ENCODE data around the gene ADAMTS2. TPM values are rescaled to one million over a fixed set of nuclear protein-coding genes. Genes with fewer than 3 reads are reported as not detected.
A peak's percentile ranks its signal among the peaks of the same experiment; 100 is the strongest.

The ADAMTS2 gene
- total RNA-seq, 1 donor from 2014 or later, result 3.6 TPM

GRCh38 chr5:179170606-179171005 is 174.7 kb downstream of the ADAMTS2 start:
- intact Hi-C loops (cut with DNase I), result no loop called here
- ATAC-seq (ENCODE audit: poor library complexity) (no peak), DNase-seq (peak; percentile 13)

GRCh38 chr5:179169836-179170235 is 175.4 kb downstream of the ADAMTS2 start:
- intact Hi-C loops (cut with DNase I), result loop anchor here (5.0 kb wide), 1 partner anchor 322 kb away; no protein-coding TSS in a partner anchor
- ATAC-seq (ENCODE audit: poor library complexity), result no peak
- DNase-seq, result no peak

- no peak for ATAC-seq (ENCODE audit: poor library complexity)
- DNase-seq, result no peak
- intact Hi-C loops (cut with DNase I), result loop anchor here (5.0 kb wide), 1 partner anchor 324 kb away; no protein-coding TSS in a partner anchor
Measured at GRCh38 chr5:179168664-179169063, 176.6 kb downstream of the ADAMTS2 start.

- intact Hi-C loops (cut with DNase I), result loop anchor here (5.0 kb wide), 1 partner anchor 324 kb away; no protein-coding TSS in a partner anchor
- DNase-seq (peak; percentile 28), ATAC-seq (ENCODE audit: poor library complexity) (no peak)
Measured at GRCh38 chr5:179167871-179168451, 177.3 kb downstream of the ADAMTS2 start.

- intact Hi-C loops (cut with DNase I), result loop anchor here (5.0 kb wide), 1 partner anchor 325 kb away; no protein-coding TSS in a partner anchor
- ATAC-seq (ENCODE audit: poor library complexity) (peak; percentile 89), DNase-seq (peak; percentile 57)
Measured at GRCh38 chr5:179166886-179167841, 178.1 kb downstream of the ADAMTS2 start.

GRCh38 chr5:179166171-179166885 is 178.9 kb downstream of the ADAMTS2 start:
- DNase-seq, result no peak
- intact Hi-C loops (cut with DNase I), result loop anchor here (5.0 kb wide), 1 partner anchor 326 kb away; no protein-coding TSS in a partner anchor
- peak; percentile 11 for ATAC-seq (ENCODE audit: poor library complexity)

GRCh38 chr5:179165421-179166170 is 179.7 kb downstream of the ADAMTS2 start:
- intact Hi-C loops (cut with DNase I), result loop anchor here (5.0 kb wide), 1 partner anchor 327 kb away; no protein-coding TSS in a partner anchor
- DNase-seq (no peak), ATAC-seq (ENCODE audit: poor library complexity) (no peak)

DNA sequence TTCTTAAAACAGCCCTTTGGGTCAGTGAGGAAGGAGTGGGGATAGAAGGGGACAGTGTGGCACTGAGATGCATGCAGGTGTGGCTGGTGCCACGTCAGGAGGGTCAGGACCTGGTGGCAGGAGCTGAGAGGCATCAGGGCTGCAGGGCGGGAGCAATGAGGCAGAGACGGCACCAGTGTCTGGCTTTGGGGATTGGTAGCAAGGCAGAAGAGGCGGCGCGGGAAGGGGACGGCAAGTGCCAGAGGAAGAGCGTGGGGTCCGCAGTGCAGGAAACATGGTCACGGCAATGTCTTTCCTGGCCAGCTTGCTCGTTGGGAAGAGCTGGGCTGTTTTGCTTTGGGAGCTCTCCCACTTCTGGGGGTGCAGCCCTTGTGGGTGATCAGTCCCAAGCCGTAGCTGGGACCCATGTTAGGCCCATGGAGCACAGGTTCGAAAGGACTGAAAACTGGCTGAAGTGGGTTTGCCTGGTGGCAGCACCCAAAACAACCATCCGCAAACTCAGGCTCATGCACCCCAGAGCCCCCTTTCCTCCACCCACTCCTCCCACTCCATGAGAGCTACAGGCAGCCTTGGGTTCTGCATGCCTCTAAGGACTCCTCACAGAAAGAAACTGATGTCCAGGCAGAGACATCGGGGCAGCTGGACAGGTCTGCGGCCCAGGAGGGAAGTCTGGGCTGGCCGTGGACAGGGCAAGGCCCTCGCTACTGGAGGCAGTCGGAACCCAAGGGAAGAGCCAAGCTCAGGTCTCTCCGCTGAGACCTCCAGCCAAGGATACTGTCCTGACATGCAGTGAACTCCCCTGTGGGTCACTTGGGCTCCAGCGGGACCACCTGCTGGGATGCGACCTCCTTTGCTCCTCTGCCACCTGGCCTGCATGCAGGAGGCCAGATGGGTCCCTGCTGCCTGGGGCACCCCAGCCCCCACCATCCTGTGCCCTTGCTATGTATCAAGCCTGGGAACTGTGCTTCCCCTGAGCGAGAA is 180.6 kb downstream of the ADAMTS2 start:
- ATAC-seq (ENCODE audit: poor library complexity) (no peak), DNase-seq (peak; percentile 18)
- intact Hi-C loops (cut with DNase I), result loop anchor here (5.0 kb wide), 1 partner anchor 328 kb away; no protein-coding TSS in a partner anchor

DNA sequence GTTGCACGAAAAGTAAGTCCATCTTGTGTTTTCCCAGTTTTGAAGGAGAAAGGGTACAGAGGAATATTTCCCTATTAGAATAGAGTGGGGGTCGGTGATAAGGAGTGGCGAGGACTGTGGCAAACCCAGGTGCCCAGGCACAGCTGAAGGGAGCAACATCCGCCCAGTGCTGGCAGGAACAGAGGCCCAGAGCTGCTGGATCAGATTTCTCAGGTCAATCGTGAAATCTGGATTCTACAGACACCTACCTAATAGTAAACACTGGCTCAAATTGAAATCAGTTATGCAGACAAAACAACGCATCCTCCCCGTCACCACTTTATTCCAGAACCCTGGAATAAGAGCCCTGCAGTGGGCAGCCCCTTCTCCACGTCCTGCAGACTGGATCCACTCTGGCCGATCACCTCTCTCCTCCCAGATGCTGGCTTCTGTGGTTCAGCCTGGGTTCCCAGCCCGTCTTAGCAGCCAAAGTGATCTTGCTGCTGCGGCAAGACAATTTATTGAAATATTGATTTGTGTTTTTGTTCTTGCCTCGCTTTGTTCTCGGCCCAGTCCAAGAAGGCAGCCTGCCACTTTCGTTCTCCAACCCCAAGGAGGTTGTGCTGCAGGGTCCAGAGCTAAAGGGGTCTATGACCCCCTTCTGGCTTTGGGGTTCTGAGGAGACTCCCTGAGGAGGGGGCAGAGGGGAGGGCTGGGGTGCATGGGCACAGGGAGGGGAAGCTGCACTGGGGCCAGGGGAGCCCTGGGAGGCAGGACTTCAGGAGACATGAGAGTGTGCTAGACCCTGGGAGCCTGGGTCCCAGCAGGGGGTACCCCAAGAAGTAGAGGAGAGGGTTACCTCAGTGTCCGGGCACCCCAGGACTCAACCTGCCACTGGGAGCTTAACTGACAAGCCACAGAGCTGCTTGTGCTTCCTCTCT is 181.8 kb downstream of the ADAMTS2 start:
- ATAC-seq (ENCODE audit: poor library complexity), result no peak
- DNase-seq, result peak; percentile 20
- intact Hi-C loops (cut with DNase I), result no loop called here

DNA sequence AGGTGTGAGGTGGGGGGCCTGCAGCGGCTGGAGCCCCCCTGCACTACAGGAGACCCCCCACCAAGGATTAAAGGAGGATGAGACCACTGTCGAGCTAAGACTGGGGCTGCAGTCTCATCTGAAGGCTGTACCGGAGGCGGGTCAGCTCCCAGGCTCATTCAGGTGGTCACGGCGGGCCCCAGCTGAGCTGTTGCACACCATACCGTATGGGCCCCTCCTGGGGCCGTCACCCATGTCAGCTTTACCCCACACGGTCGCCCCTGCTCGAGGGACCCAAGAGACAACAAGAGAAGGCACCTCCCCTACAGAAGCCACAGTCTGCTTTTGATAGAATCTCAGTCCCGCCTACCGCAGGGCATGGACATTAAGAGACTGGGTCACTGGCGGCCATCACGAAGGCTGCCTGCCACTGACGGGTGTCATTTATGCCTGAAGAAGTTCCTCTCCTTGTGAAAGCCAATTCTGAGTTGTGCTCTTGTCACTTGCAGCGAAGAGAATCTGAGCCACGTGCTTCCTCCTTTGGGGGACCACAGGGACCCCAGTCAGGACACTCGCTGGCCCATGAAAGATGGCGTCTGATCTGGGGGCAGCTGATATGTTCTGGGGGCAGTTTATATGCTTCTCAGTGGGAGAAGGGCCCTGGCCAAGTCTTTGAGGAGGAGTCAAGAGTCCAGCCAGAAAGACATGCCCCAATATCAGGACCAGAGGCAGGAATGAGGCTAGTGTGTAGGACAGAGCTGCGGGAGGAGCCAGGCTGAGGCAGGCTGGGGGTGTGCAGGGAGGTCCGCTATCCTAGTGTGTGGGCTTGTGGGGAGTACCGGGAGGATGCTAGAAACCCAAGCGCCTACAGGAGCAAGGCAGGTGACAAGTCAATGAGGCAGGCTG is 182.7 kb downstream of the ADAMTS2 start:
- ATAC-seq (ENCODE audit: poor library complexity) (no peak), DNase-seq (peak; percentile 20)
- intact Hi-C loops (cut with DNase I), result no loop called here

- intact Hi-C loops (cut with DNase I), result no loop called here
Measured at GRCh38 chr5:179161901-179162300, 183.4 kb downstream of the ADAMTS2 start.

GRCh38 chr5:179160584-179160983 is 184.7 kb downstream of the ADAMTS2 start:
- DNase-seq (no peak), ATAC-seq (ENCODE audit: poor library complexity) (no peak)
- intact Hi-C loops (cut with DNase I), result no loop called here

More at GRCh38 chr5:179161901-179162300, 183.4 kb downstream of the ADAMTS2 start:
- no peak for ATAC-seq (ENCODE audit: poor library complexity)
- DNase-seq, result no peak

DNA sequence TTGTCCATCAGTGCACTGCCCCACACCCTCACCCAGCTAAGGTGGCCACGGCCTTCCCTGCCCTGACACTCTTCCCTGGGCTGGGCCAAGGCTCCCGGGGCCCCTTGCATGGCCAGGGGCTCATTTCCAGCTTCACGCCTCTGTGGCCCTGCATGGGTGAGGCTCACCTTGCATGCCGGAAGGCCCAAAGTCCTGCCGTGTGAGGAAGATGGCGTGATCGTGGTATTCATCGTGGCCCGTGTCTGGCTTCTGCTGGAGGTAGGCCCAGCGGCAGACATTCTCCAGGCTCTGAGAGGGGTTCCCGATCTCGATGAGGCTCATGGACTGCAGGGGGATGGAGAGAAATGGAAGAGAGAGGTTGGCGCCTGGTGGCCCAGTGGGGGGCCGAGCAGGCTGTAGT is 186.7 kb downstream of the ADAMTS2 start:
- no peak for DNase-seq
- intact Hi-C loops (cut with DNase I), result no loop called here
- no peak for ATAC-seq (ENCODE audit: poor library complexity)

GRCh38 chr5:179154991-179155955 is 190.0 kb downstream of the ADAMTS2 start:
- intact Hi-C loops (cut with DNase I), result no loop called here
- DNase-seq, result peak; percentile 30
- no peak for ATAC-seq (ENCODE audit: poor library complexity)

Data from Right ventricle myocardium superior (tissue), 1 donor.